K562 (cell line): ENCODE data around the gene REXO2. TPM values are rescaled to one million over a fixed set of nuclear protein-coding genes. Genes with fewer than 3 reads are reported as not detected.
A peak's percentile ranks its signal among the peaks of the same experiment; 100 is the strongest.

ENCODE experiments used
- BRF1 ChIP-seq: IDR thresholded peaks from 3 replicates; pipeline ENCODE4 v1.6.1; 2011; ENCODE audit warnings: borderline replicate concordance, mild to moderate bottlenecking; ENCODE audit not compliant: insufficient read length; ENCODE audit errors: extremely low read depth
- CBFB ChIP-seq: sonication (generic); formaldehyde crosslinking; IDR thresholded peaks from 2 replicates; pipeline ENCODE4 v1.4.0; 2020; ENCODE audit warnings: mild to moderate bottlenecking, missing genetic modification reagents
- CC2D1A ChIP-seq: fragments of 450-650 bp; IDR thresholded peaks from 2 replicates; pipeline ENCODE4 v1.6.1; 2017; ENCODE audit warnings: mild to moderate bottlenecking
- CSDE1 ChIP-seq, 2 experiments: fragments of 450-650 bp; IDR thresholded peaks; 2 replicates each; pipeline ENCODE4 v1.6.1; 2016; ENCODE audit warnings: mild to moderate bottlenecking in 1 of 2
- FOXJ2 ChIP-seq: fragments of 200-800 bp; sonication (Bioruptor generic); IDR thresholded peaks from 2 replicates; pipeline ENCODE4 v1.6.1; 2016; ENCODE audit warnings: missing genetic modification characterization, missing compliant biosample characterization
- MBD2 ChIP-seq: sonication (generic); IDR thresholded peaks from 2 replicates; pipeline ENCODE4 v1.6.1; 2016; ENCODE audit warnings: low read depth, borderline replicate concordance
- NCOR1 ChIP-seq: fragments of 450-650 bp; IDR thresholded peaks from 2 replicates; pipeline ENCODE4 v1.6.1; 2016; ENCODE audit warnings: mild to moderate bottlenecking, moderate library complexity
- PATZ1 ChIP-seq: fragments of 250-450 bp; sonication (Bioruptor Pico); IDR thresholded peaks from 2 replicates; pipeline ENCODE4 v1.5.0; 2020; ENCODE audit warnings: mild to moderate bottlenecking, borderline replicate concordance
- POLR2H ChIP-seq: IDR thresholded peaks from 2 replicates; pipeline ENCODE4 v1.6.1; 2016; ENCODE audit warnings: missing genetic modification characterization, low read depth, mild to moderate bottlenecking, control low read depth, missing compliant biosample characterization, moderate library complexity
- RAD51 ChIP-seq: fragments of 450-650 bp; IDR thresholded peaks from 2 replicates; pipeline ENCODE4 v1.7.1; 2016; ENCODE audit warnings: low read depth, mild to moderate bottlenecking, borderline replicate concordance
- SMARCC2 ChIP-seq: fragments of 450-650 bp; IDR thresholded peaks from 2 replicates; pipeline ENCODE4 v1.6.1; 2017; ENCODE audit warnings: antibody characterized with exemption, moderate library complexity, mild to moderate bottlenecking, low read depth
- STAT5A ChIP-seq: IDR thresholded peaks from 2 replicates; pipeline ENCODE4 v1.6.1; 2012; ENCODE audit warnings: low read length, inconsistent platforms, borderline replicate concordance
- TFAP4 ChIP-seq: sonication (generic); formaldehyde crosslinking; IDR thresholded peaks from 2 replicates; pipeline ENCODE4 v1.8.0; 2022; ENCODE audit warnings: missing genetic modification reagents, mild to moderate bottlenecking, moderate library complexity, borderline replicate concordance
- THRB ChIP-seq: fragments of 450-650 bp; formaldehyde crosslinking; conservative IDR thresholded peaks from 2 replicates; pipeline ENCODE4 v1.4.0; 2022; ENCODE audit warnings: mild to moderate bottlenecking, missing genetic modification characterization
- TRIM24 ChIP-seq, 2 experiments: fragments of 450-650 bp; IDR thresholded peaks; 2 replicates each; pipeline ENCODE4 v1.6.1; 2016
- ZBTB17 ChIP-seq: fragments of 450-650 bp; formaldehyde crosslinking; IDR thresholded peaks from 2 replicates; pipeline ENCODE4 v1.4.0; 2020; ENCODE audit warnings: mild to moderate bottlenecking
- ZEB2 ChIP-seq: fragments of 450-650 bp; IDR thresholded peaks from 2 replicates; pipeline ENCODE4 v1.6.1; 2016
- ZFP1 ChIP-seq: fragments of 450-650 bp; formaldehyde crosslinking; IDR thresholded peaks from 2 replicates; pipeline ENCODE4 v1.4.0; 2020; ENCODE audit warnings: mild to moderate bottlenecking, mixed read lengths
- ZFPM2 ChIP-seq: fragments of 250-450 bp; sonication (Bioruptor Pico); IDR thresholded peaks from 2 replicates; pipeline ENCODE4 v1.5.1; 2022; ENCODE audit warnings: mild to moderate bottlenecking
- ZNF12 ChIP-seq: sonication (generic); formaldehyde crosslinking; IDR thresholded peaks from 2 replicates; pipeline ENCODE4 v1.4.0; 2020; ENCODE audit warnings: mild to moderate bottlenecking, missing genetic modification reagents
- ZNF121 ChIP-seq: sonication (generic); formaldehyde crosslinking; conservative IDR thresholded peaks from 2 replicates; pipeline ENCODE4 v1.8.0; 2022; ENCODE audit warnings: missing genetic modification reagents
- ZNF124 ChIP-seq: sonication (generic); formaldehyde crosslinking; IDR thresholded peaks from 2 replicates; pipeline ENCODE4 v1.8.1; 2022; ENCODE audit warnings: missing genetic modification reagents
- ZNF512 ChIP-seq: IDR thresholded peaks from 2 replicates; pipeline ENCODE4 v1.6.1; 2016; ENCODE audit warnings: missing genetic modification characterization, missing compliant biosample characterization
- polyA plus RNA-seq, 8 experiments: library from polyadenylated mRNA; depleted of rRNA in 4 of 8; stranded (reverse) in 5 of 8; unstranded in 3 of 8; fragments of >200 nt; fragmentation: Nextera tagmentation in 2 of 8; fragmentation: Illumina TruSeq in 1 of 8; extraction: Ambion mirVana in 2 of 8; extraction: Trizol in 1 of 8; gene quantifications; 2 replicates each; pipeline versions ENCODE4 v1.2.1 to v1.2.3, GENCODE V29; 2011 to 2014; ENCODE audit warnings: inconsistent platforms in 1 of 8, missing spikeins in 1 of 8
- total RNA-seq, 7 experiments: library from RNA; depleted of rRNA in 6 of 7; stranded (reverse); fragments of >200 nt in 6 of 7; fragmentation: Illumina TruSeq in 2 of 7; extraction: Trizol in 2 of 7; gene quantifications; 2 replicates each; pipeline versions ENCODE4 v1.2.1 to v1.2.3, GENCODE V29; 2011 to 2021; ENCODE audit warnings: low replicate concordance in 1 of 7

The REXO2 gene
- total and polyA plus RNA-seq, 9 of the 15 experiments (the other 6 are each of a cell fraction or from before 2014, with no cell fraction given): 143 to 370 (median 193) TPM

GRCh38 chr11:114439229-114440120 lies at the start of gene REXO2 (continued):
- TF ChIP-seq TFAP4 (peak; percentile 85), ZFPM2 (CRISPR knock-in tag) (no peak), ZFP1 (no peak), CC2D1A (no peak), PATZ1 (CRISPR knock-in tag) (no peak), ZEB2 (peak; percentile 51; the same call in 1 of the 2 replicates), ZNF124 (CRISPR knock-in tag) (no peak), POLR2H (tag) (0 out of 2 replicates have a peak, but pooled peaks have one; percentile 10), STAT5A (no peak), ZBTB17 (CRISPR knock-in tag) (peak; percentile 51), CBFB (peak; percentile 90), BRF1 (no peak), MBD2 (peak; percentile 80), TRIM24 (IDR thresholded peaks at IDR 0.05) (no peak), ZNF12 (CRISPR knock-in tag) (no peak; the same call in 1 of the 2 replicates), NCOR1 (no peak), FOXJ2 (tag) (0 out of 2 replicates have a peak, but pooled peaks have one; percentile 64), THRB (no peak), CSDE1 (IDR thresholded peaks at IDR 0.05) (no peak), ZNF512 (no peak), RAD51 (peak; percentile 69; the same call in 1 of the 2 replicates), ZNF121 (CRISPR knock-in tag) (no peak), SMARCC2 (no peak)
